HG02571 (cell line): Measurements from ENCODE around the gene ABCC9.

Experiments
- ATAC-seq: cut with Tn5 transposase; IDR thresholded peaks from one replicate; pipeline ENCODE4 v1.9.1; 2021; ENCODE audit warnings: mild to moderate bottlenecking, moderate library complexity; ENCODE audit not compliant: unreplicated experiment

ABCC9 gene

DNA sequence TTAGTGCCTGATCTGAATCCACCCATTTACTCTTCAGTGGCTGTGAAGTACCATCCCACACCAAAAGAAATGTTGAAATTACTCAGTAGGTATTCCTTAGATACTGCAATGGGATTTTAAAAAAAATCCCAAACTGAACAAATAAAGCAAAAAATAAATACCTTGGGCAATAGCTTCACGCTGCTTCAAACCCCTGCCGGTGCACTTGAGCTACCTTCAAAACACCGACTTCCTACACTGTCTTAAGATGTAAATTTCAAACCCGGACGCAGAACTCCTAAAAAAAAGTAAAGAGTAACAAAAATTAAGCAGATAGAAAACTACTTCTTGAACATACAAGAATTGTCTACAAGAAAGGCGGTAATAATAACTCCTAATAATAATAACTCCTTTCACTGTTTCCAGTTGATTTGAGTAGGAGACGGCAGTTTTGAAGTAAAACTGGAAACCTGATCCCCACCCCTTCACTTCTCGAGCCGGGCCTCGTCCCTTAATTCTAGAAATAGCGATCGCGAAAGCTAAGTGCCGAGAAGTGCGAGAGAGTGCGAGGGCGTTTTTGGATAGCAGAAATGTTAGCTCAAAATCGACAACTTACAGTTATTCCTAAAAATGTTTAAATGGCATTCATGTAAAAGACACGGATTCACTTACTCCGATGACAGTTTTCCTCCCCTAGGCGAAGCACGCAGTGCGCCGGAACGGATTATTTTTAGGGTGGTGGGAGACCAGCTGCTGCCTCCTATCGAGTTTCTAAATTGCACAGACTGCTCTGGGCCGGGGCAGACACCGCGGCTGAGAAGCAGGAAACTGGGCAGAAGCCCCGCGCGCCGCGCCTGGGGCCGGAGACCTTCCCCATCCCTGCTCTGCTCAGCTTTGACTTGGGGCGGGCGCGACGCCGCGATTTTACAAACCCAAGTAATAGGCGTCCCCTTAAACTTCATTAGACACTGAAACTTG, at the start of gene ABCC9:
Gene ABCC9 (minus strand): TSS at position 878 of the 957 bp plus-strand sequence. CDS start 4,752 bp downstream, outside the sequence.
- ATAC-seq = no peak

DNA sequence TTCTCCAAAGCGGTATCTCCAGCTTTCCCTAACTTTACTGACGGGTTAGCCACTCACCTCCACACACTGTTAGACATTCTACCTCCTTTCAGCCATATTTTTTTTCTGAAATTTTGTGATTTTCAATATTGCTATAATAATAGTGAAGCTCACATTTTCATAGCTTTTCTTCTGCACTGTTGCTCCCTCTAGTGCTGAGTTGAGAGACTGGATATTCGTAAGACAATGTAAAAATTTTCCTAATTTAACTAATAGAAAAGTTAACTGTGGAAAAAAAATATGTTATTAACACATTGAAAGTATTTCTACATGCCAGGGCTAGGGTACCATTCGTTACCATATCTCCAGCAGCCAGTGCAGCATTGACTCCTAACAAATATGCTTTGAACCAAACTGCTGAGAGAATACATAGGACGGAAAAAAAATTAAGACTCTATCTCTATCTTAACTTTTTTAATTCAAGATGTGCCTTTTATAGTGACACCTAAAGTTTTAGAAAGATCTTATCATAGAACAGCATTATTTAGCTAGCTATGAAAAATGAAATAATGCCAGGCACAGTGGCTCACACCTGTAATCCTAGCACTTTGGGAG, 48.7 kb upstream of the ABCC9 start:
- no peak for ATAC-seq

- ATAC-seq = no peak
These were observed 47.4 kb upstream of the ABCC9 start for GRCh38 chr12:21988619-21989018.

- no peak for ATAC-seq
These were observed 46.5 kb upstream of the ABCC9 start for GRCh38 chr12:21987755-21988154.

- ATAC-seq = no peak
These were observed 43.9 kb upstream of the ABCC9 start for GRCh38 chr12:21985155-21985554.

GRCh38 chr12:21984375-21984774, 43.1 kb upstream of the ABCC9 start:
- no peak for ATAC-seq

- ATAC-seq = no peak
These were observed 41.9 kb upstream of the ABCC9 start for GRCh38 chr12:21983095-21983494.

- ATAC-seq = no peak
These were observed 39.3 kb upstream of the ABCC9 start for GRCh38 chr12:21980544-21980943.

DNA sequence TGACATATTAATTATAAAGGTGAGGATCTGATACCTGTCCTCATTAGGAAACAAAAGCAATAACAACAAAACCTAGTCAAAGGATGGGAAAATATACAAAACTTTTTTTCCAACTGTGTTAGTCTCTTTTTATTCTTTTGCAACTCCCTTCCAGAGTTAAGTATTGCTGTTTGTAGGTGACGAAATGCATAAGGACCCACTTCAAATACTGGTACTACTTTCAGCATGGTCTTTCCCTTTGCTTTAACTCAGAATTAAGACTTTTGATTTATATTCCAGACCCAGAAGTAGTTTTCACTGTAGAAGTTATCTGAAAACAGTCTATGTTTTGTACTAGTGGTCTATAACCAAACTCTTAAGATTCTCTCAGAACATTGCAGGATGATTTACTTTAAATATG, 34.1 kb upstream of the ABCC9 start:
- no peak for ATAC-seq

DNA sequence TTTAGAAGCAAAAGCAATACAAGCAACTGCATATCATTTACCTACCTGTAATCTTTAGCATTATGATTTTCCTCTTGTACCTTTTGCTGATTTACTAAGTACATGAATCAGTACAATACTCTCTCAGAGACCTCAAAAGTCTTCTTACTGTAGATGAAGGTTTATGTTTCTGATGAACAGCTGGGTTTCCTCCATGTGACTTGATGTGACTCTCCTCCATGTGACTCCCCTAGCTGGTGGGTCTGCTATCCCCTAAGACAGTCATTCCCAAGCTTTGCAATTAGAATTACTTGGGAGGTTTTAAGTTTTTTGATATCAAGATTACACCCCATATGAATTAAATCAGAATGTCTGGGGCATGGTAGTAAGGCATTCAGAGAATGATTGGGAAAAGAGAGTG, 32.0 kb upstream of the ABCC9 start:
- no peak for ATAC-seq

DNA sequence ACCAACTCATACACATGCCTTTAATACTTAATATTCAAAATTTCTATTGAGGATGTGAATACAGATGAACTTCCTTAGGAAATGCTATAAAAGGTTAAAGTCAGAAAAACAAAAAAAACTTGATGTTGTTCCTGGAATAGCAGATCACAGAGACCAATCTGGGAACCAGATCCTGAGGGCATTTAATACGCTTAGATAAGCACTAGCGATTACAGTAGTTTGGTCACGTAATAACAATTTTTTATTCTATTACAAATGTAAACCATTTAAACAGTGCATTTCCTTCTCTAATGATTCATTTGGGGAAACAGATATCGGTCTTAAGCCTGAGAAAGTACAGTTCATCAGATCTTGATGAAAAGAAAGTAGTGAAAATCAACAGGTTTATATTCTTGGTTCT, 30.8 kb upstream of the ABCC9 start:
- ATAC-seq = no peak

DNA sequence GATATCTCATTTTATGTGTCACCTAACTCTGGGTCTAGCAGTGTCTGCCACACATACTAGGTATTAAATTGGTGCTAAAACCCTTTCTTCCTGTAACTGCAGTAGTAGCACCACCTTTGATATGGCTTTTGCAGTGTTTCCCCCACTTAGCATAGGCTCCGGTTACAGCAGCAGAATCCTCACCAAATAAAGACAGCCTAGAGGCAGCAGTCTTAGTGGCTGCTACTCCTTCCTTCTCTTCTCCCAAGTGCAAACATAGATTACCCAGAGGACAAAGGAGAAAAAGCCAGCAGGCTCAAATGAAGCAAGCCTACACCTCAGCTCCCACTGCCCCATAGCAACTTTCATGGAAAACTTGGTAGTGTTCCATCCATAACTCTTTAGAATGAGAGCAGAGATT, 30.1 kb upstream of the ABCC9 start:
- no peak for ATAC-seq

DNA sequence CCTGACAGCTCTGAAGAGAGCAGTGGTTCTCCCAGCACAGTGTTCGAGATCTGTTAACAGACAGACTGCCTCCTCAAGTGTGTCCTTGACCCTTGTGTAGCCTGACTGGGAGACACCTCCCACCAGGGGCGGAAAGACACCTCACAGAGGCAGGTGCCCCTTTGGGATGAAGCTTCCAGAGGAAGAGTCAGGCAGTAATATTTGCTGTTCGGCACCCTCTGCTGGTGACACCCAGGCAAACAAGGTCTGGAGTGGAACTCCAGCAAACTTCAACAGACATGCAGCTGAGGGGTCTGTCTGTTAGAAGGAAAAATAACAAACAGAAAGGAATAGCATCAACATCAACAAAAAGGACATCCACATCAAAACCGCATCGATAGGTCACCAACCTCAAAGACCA, 21.6 kb upstream of the ABCC9 start:
- ATAC-seq = no peak

GRCh38 chr12:21962236-21962635, 21.0 kb upstream of the ABCC9 start:
- ATAC-seq = no peak

DNA sequence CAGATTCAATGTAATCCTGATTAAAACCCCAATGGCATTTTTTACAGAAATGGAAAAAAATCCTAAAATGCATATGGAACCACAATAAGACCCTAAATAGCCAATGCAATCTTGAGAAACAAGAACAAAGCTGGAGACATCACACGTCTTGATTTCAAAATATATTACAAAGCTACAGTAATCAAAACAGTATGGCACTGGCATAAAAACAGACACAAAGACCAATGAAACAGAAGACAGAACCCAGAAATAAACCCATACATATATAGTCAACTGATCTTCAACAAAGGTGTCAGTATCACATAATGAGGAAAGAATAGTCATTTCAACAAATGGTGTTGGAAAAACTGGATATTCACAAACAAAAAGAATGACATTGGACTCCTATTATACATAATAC, 9.4 kb upstream of the ABCC9 start:
- no peak for ATAC-seq

DNA sequence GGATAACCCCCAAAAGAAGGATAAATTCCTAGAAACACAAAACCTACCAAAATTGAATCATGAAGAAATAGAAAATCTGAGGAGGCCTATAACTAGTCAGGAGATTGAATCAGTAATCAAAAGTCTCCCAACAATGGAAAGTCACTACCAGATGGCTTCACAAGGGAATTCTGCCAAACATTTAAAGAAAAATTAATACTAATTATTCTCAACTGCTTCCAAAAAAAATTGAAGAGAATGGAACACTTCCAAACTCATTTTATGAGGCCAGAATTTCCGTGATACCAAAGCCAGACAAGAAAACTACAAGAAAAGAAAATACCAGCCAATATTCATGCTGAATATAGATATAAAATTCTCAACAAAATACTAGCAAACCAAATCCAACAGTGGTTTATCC, 7.8 kb upstream of the ABCC9 start:
- no peak for ATAC-seq

GRCh38 chr12:21946983-21947382, 5.8 kb upstream of the ABCC9 start:
- ATAC-seq = no peak

DNA sequence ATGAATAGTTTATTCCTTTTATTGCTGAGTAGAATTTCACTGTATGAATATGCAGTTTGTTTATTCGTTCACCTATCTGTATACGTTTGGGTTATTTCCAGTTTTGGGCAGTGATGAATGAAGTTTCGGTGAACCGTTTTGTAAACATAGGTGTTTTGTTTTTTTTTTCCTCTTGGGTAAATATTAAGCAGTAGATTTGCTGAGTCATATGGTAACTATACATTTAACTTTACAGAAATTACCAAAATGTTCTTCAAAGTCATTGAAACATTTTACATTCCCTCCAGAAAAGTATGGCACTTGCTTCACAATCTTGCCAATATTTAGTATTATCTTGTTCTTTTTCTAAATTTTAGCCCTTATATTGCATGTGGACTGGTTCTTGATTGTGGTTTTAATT, 3.8 kb upstream of the ABCC9 start:
- ATAC-seq = no peak

- ATAC-seq = no peak
These were observed 1.1 kb upstream of the ABCC9 start for GRCh38 chr12:21942377-21942703.

DNA sequence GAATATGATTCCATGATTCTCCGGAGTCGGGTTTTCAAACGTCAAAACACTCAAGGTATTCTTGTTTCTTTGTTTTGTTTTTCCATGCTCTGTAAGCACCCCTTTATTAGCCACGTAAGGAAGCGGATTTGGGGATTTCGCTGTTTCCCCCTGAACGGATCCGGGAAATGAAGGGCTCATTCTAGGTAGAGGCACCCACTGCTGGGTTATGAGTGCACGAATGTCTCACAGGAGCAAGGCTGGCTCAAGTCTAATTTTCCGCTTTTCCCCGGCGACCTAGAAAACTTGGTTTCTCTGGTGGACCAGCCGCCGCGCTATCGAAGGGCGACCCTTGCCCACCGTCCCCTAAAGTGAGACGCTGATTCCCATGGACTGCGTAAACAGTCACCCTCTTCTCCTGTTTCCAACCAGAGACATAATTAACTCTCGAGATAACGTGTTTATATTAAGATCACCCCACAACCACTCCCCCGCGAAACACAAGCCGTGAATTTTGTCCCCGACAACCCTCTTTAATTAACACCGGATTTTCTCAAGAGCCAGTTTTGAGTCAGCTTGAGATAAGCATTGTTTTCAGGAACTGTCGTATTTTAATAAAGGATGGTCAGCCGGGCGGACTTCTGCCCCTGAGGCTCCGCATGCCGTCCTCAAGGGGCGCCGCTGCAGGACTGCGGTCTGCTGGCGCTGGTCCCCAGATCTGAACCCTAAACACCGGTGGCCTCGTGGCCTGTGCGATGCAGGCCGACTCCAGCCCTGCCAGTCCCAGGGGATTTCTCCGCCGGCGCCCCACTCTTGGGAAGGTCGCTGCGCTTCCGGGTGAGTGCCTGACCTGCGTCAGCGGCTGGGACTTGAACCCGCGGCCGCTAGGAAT, 515 bp upstream of the ABCC9 start:
- ATAC-seq = no peak

GRCh38 chr12:21939435-21939834, 1.8 kb downstream of the ABCC9 start:
- no peak for ATAC-seq

- no peak for ATAC-seq
These were observed 2.3 kb downstream of the ABCC9 start for GRCh38 chr12:21938879-21939278.
